GM21526 (cell line): ENCODE data around the gene ARHGEF16.

Experiments
- ATAC-seq: cut with Tn5 transposase; IDR thresholded peaks from one replicate; pipeline ENCODE4 v1.9.1; 2021; ENCODE audit warnings: moderate library complexity; ENCODE audit not compliant: unreplicated experiment, low FRiP score

ARHGEF16 gene

DNA sequence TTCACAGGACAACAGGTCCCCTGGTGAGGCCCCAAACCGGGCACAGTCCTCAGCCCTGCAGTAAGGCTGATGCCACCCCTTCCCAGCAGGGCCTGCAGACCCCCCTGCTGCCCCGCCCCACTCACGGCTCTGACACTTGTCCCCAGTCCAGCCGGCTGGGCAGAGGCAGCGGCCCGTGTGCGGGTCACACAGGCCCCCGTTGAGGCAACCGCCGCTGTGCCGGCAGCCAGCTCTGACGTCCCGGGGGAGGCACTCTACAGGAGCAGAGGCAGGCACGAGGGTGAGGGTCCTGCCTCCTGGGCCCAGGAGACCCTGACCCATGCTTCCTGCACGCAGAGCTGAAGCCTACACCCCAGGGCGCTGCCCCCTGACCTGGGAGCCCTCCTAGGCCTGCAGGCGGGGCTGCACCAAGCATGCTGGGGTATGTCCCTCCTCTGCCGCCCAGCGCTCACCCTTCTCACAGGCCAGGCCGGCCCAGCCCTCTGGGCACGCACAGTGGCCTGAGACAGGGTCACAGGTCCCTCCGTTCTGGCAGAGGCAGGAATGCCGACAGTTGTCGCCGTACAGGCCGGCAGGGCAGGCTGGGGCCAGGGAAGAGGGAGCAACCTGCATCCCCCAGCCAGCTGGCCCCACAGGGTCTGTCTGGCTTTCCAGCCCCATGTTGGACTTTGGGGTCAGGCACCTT lies 43.9 kb downstream of the ARHGEF16 start:
- no peak for ATAC-seq

- no peak for ATAC-seq
Measured at GRCh38 chr1:3498986-3499385, 44.5 kb downstream of the ARHGEF16 start.

GRCh38 chr1:3499611-3500010 lies 45.1 kb downstream of the ARHGEF16 start:
- no peak for ATAC-seq

GRCh38 chr1:3500265-3500835 lies 45.9 kb downstream of the ARHGEF16 start:
- no peak for ATAC-seq

DNA sequence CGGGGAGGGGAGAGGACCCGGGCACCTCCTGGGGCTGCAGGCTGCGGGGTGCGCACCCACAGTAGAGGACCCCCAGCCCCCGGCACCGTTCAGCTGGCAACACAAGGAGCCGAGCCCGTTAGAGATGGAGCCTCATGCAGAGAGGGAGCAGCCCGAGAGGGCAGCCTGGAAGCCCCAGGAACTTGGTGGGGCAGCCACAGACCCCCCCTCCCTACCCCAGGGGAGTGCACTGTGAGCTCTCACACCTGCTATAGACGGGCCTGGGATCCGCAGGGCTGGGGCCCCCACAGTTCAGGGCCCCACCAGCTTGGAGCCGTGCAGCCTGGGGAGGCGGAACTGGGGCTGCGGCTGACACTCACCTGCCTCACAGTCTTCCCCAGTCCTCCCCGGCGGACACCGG lies 47.0 kb downstream of the ARHGEF16 start:
- ATAC-seq: no peak

GRCh38 chr1:3501856-3502640 lies 47.6 kb downstream of the ARHGEF16 start:
- no peak for ATAC-seq

- ATAC-seq: no peak
Measured at GRCh38 chr1:3502641-3503524, 48.4 kb downstream of the ARHGEF16 start.

- no peak for ATAC-seq
Measured at GRCh38 chr1:3503525-3503886, 49.0 kb downstream of the ARHGEF16 start.

- no peak for ATAC-seq
Measured at GRCh38 chr1:3504151-3504821, 49.8 kb downstream of the ARHGEF16 start.

- ATAC-seq: no peak
Measured at GRCh38 chr1:3504822-3505153, 50.3 kb downstream of the ARHGEF16 start.

GRCh38 chr1:3505161-3505560 lies 50.7 kb downstream of the ARHGEF16 start:
- no peak for ATAC-seq

DNA sequence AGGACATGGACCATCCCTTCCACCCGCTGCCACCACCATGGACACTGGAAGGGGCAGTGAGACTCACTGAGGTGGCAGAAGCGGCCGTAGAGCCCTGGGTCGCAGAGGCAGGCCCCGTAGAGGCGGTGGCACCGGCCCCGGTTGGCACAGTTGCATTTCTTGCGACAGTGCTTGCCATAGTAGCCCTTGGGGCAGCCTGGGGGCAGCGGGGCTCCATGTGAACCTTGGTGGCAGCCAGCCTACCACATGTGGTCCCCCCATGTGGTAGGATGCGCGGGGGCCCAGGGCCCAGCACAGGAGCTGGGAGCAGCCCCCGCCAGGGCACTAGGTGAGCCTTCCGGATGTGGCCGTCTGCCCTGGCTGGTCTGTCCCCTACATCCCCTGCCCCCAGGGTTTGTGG lies 51.6 kb downstream of the ARHGEF16 start:
- ATAC-seq: no peak

DNA sequence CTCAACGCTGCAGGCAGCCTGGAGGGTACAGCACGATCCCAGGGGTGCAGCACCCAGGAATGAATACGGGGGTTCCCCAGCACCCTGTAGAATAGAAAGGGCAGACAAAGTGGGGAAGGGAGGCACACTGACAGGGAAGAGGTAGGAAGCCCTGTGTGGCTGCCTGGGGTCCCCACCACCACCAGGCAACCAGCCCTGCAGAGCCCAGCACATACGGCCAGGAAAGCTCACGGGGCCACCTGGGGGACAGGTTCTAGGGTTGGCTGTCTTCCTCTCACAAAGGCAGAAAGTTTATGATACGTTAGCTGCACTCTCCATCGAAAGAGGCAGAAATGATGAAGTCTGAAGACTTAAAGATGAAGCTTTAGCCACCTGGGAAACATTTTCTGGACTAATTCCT lies 52.5 kb downstream of the ARHGEF16 start:
- ATAC-seq: no peak

DNA sequence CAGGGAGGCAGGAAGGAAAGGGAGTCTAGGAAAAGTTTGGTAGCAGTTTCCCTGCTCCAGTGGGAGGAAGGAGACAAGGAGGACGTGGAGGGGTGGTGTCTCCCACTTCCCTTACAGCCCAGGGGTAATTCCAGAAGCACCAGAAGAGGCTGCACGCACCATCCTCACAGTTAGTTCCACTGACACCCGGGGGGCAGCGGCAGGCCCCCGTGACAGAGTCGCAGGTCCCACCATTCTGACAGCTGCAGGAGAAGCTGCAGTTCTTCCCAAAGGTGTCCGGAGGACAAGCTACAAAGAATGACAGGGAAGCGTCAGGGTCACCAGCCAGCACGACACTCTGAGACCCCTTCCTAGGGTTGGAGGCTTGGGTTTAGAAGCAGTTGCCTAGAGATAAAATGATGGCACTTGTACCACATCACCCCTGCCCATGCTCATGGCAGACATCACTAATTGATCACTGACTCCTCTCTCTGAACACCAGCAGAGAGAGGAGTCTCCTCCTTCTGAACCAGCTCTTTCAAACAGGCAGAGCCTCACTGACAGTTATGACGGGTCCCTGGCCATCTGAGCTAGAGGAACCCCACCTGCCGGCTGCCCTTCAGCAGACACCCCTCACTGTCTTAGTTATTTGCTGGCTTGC lies 53.3 kb downstream of the ARHGEF16 start:
- no peak for ATAC-seq

DNA sequence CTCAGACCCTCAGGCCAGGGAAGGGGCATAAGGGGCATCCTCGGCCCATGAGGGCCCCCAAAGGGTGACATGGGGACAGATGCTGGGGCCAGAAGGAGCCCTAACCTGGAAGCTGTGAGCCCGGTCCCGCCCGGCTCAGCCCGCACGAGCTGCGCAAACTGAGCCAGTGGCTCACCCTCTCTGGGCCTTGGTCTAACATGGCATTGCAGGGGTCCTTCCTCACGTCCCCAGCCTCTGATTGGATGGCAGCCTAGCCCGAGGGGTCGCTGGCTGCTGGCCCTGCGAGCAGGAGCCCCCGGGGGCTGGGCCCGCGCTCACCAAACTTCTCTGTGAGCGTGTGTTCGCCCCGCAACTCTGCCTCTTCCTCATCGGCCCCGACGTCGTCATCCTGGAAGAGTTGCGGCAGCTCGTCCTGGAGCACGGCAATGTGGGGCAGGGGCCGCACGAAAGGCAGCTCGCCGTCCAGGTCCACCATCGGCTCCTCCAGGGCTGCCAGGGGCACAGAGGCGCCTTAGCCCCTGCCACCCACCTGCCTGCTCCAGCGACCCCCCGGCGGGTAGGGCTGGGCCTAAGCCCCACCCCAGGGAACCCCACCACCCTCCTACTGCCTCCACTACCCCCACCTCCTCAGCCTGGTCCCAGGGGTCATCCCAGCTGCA lies 54.4 kb downstream of the ARHGEF16 start:
- no peak for ATAC-seq

GRCh38 chr1:3509721-3510120 lies 55.3 kb downstream of the ARHGEF16 start:
- no peak for ATAC-seq

DNA sequence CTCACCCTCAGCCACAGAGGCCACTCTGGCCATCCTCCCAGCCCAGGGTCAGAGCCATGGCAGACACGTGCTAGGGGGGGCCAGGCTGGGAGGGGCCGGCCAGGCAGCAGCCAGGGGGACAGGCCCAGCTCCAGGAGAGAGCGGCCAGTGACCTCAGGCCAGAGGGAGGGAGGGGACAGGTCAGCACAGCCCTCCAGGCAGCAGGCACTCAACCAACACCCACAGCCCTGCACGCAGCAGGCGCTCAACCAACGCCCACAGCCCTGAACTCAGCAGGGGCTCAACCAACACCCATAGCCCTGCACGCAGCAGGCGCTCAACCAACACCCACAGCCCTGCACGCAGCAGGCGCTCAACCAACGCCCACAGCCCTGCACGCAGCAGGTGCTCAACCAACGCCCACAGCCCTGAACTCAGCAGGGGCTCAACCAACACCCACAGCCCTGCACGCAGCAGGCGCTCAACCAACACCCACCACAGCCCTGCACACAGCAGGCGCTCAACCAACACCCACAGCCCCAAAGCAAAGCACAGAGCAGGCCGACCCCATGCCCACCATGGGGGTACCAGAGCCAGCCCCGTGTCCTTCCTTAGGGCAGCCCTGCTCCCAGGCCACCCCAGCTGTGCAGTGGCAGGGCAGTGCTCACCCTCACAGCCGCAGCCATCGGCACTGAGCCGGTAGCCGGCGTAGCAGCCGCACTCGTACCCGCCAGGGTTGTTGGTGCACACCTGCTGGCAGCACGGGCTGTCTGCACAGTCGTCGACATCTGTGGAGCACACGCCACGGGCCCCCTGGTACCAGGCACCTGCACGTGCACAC lies 55.9 kb downstream of the ARHGEF16 start:
- ATAC-seq: no peak

GRCh38 chr1:3510956-3511250 lies 56.4 kb downstream of the ARHGEF16 start:
- ATAC-seq: no peak

- no peak for ATAC-seq
Measured at GRCh38 chr1:3511306-3511705, 56.8 kb downstream of the ARHGEF16 start.
